GM18951 (cell line): ENCODE results near the gene SMOC2.

Source experiments
- POLR2A ChIP-seq: IDR thresholded peaks from 4 replicates; pipeline ENCODE4 v1.6.1; 2011; ENCODE audit warnings: mild to moderate bottlenecking; ENCODE audit not compliant: insufficient read length, insufficient read depth; ENCODE audit errors: extremely low read depth
- in situ Hi-C: fragments of 300-500 bp; cut with MboI; formaldehyde crosslinking; loops from one replicate; pipeline ENCODE4 v1.12.0; 2022; ENCODE audit warnings: low sequenced_read_pairs, mixed read lengths, inconsistent platforms; ENCODE audit not compliant: unreplicated experiment

Gene SMOC2

GRCh38 chr6:168495636-168496035 is 54.7 kb downstream of the SMOC2 start:
- in situ Hi-C loops, result no loop called here
- TF ChIP-seq POLR2A, result no peak

- in situ Hi-C loops, result no loop called here
- no peak for TF ChIP-seq POLR2A
These were observed 55.4 kb downstream of the SMOC2 start for GRCh38 chr6:168496139-168496996.

- TF ChIP-seq POLR2A, result no peak
- in situ Hi-C loops, result no loop called here
These were observed 56.0 kb downstream of the SMOC2 start for GRCh38 chr6:168496997-168497331.

- no peak for TF ChIP-seq POLR2A
- in situ Hi-C loops, result no loop called here
These were observed 56.4 kb downstream of the SMOC2 start for GRCh38 chr6:168497381-168497780.

- no peak for TF ChIP-seq POLR2A
- in situ Hi-C loops, result no loop called here
These were observed 57.3 kb downstream of the SMOC2 start for GRCh38 chr6:168498161-168498843.

GRCh38 chr6:168499045-168499650 is 58.2 kb downstream of the SMOC2 start:
- no peak for TF ChIP-seq POLR2A
- in situ Hi-C loops, result no loop called here

GRCh38 chr6:168500519-168500918 is 59.5 kb downstream of the SMOC2 start:
- TF ChIP-seq POLR2A, result no peak
- in situ Hi-C loops, result no loop called here

GRCh38 chr6:168501561-168501960 is 60.6 kb downstream of the SMOC2 start:
- in situ Hi-C loops, result no loop called here
- no peak for TF ChIP-seq POLR2A

- in situ Hi-C loops, result no loop called here
- no peak for TF ChIP-seq POLR2A
These were observed 63.4 kb downstream of the SMOC2 start for GRCh38 chr6:168504366-168504765.

GRCh38 chr6:168506460-168506859 is 65.5 kb downstream of the SMOC2 start:
- in situ Hi-C loops, result no loop called here
- TF ChIP-seq POLR2A, result no peak

GRCh38 chr6:168507297-168507696 is 66.3 kb downstream of the SMOC2 start:
- no peak for TF ChIP-seq POLR2A
- in situ Hi-C loops, result no loop called here

- TF ChIP-seq POLR2A, result no peak
- in situ Hi-C loops, result no loop called here
These were observed 66.7 kb downstream of the SMOC2 start for GRCh38 chr6:168507730-168508129.

GRCh38 chr6:168508903-168509302 is 67.9 kb downstream of the SMOC2 start:
- in situ Hi-C loops, result no loop called here
- no peak for TF ChIP-seq POLR2A

GRCh38 chr6:168513766-168514165 is 72.8 kb downstream of the SMOC2 start:
- in situ Hi-C loops, result no loop called here
- TF ChIP-seq POLR2A, result no peak
